HG02571 (cell line): ENCODE results near the gene MYRIP.
"Not testable (repeated sequence)": the region's sequence is repeated elsewhere in the genome, so short reads cannot be mapped to it uniquely, and the experiment has no call there.

Source experiments
- ATAC-seq: cut with Tn5 transposase; IDR thresholded peaks from one replicate; pipeline ENCODE4 v1.9.1; 2021; ENCODE audit warnings: mild to moderate bottlenecking, moderate library complexity; ENCODE audit not compliant: unreplicated experiment

MYRIP gene

GRCh38 chr3:40021338-40021737 is 211.9 kb downstream of the MYRIP start:
- no peak for ATAC-seq

GRCh38 chr3:40022297-40022827 is 213.0 kb downstream of the MYRIP start:
- no peak for ATAC-seq

- no peak for ATAC-seq
Measured at GRCh38 chr3:40024526-40024925, 215.1 kb downstream of the MYRIP start.

DNA sequence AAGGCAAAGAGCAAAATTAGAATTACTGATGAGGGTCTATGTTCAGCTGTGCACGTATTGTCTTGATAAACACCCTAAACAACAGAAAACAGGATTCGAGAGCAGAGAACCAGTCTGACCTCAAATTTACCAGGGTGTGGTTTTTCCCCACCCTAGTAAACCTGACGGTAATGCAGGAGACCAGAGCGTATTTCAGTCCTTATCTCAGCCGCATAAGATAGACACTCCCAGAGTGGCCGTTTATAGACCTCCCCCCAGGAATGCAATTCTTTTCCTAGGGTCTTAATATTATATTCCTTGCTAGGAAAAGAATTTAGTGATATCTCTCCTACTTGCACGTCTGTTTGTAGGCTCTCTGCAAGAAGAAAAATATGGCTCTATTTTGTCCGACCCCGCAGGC is 216.5 kb downstream of the MYRIP start:
- ATAC-seq = not testable (repeated sequence)

- ATAC-seq = no peak
Measured at GRCh38 chr3:40035177-40035576, 225.8 kb downstream of the MYRIP start.

DNA sequence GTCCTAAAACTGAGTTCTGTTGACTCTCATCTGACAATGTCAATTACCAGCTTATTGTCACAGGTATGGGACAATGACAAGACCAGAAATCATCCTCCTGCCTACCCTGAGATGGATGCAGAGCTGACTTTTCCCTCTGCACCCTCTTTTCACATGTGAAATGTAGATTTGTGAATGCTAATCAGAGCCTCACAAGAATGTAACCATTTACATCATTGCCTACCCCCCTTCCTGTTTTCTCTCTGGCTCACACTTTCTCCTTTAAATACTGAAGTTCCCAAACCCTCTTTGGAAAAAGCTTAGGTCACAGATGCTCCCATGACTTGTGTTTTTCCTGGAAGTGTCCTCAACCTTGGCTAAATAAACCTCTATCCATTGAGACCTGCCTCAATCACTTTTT is 228.2 kb downstream of the MYRIP start:
- ATAC-seq = no peak

DNA sequence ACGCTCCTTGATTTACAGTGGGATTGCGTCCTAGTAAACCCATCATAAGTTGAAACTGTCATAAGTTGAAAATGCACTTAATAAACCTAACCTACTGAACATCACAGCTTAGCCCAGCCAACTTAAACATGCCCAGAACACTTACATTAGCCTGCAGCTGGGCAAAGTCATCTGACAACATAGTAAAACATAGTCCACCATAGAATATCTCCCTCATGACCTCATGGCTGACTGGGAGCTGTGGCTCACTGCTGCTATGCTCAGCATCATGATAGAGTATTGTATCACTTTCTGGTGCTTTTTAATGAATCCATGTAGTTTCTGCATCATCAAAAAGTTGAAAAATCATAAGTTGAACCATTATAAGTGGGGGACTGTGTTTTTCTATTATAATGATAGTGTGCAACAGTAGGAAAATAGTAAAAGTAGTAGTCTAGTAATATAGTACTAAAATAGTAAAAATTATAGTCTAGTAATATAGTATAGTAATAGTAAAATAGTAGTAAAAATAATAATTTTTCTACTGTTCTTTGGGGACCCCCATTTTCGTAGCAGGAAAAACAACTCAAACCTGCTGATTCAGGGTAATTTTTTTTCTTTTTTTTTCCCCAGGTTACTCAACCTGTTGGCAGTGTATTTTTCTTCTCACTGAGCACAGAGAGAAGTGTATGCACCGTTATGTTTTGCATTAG is 233.5 kb downstream of the MYRIP start:
- ATAC-seq = no peak

GRCh38 chr3:40043444-40043755 is 234.0 kb downstream of the MYRIP start:
- ATAC-seq = no peak

GRCh38 chr3:40044487-40044886 is 235.1 kb downstream of the MYRIP start:
- ATAC-seq = no peak

- no peak for ATAC-seq
Measured at GRCh38 chr3:40045051-40045450, 235.6 kb downstream of the MYRIP start.

GRCh38 chr3:40046149-40046548 is 236.7 kb downstream of the MYRIP start:
- no peak for ATAC-seq

DNA sequence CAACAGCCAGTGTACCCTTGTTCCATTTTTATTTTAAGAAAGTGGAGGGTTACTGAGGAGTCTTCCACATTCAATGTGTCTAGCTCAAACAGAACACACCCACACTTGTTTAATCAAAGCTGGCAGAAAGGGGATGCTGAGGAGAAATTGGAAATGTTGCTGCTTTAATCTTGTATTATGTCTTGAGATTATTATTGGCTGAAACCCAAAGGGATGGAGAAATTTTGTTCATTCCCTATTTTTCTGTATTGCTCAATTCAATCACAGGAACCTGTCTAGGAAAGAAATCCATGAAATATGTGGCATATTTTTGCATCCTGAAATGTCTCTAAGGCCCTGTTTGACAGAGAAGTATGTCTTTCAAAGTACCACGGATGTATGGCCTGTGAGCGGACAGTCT is 238.0 kb downstream of the MYRIP start:
- ATAC-seq = no peak

DNA sequence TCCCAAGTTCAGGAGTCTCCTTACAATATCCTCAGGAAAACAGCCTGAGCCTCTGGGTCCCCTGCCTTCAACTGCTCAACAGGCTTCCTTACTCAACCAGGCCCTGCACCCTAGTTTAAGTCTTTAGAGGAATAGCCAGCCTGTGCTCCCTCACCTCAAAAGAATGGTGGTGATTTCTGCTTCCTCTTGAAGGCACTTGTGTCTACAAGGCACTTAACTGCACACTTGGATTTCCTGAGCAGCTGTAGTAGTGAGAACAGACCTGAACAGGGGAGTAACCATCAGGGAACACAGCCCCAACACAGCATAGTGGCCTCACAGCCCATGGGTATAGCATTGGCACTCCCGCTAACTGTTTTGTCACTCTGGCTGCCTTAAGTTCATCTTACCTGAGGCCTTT is 244.3 kb downstream of the MYRIP start:
- ATAC-seq = no peak

GRCh38 chr3:40054568-40055222 is 245.3 kb downstream of the MYRIP start:
- ATAC-seq = no peak

DNA sequence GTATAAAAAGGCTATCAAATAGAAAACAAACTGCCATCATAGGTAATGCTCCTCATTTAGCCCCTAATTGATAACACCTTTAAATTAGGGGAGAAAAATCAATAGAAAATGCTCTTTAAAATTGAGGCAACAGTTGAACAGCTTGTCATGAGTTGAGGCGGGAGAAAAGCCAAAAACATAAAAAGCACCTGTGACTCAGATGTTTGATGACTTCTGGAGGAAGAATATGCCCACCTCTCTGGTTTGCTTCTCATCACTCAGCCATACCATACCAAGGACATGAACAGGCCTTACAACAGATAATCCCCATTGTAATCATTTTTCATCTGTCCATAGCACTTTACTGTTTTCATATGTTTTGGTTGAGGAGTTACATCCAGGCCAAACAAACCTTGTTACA is 246.0 kb downstream of the MYRIP start:
- ATAC-seq = no peak

GRCh38 chr3:40055956-40056355 is 246.5 kb downstream of the MYRIP start:
- ATAC-seq = no peak

DNA sequence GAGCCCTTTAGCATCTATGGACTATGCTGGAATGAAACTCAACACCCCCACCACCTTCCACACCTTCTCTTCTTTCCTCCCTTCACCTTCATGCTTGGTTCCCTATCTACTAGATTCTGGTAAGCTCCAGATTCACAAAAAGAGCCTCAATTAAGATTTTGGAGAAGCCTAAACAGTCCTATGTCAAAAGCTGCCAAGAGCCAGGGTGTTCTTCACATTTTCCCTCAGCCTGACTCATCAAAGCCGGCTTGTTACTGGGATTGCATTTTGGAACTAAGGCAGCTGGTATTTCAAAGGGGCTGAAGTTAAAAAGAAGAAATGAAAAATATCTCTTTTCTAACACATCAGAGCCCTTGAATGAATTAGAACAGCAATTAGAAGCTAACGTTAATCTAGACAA is 247.7 kb downstream of the MYRIP start:
- ATAC-seq = no peak

DNA sequence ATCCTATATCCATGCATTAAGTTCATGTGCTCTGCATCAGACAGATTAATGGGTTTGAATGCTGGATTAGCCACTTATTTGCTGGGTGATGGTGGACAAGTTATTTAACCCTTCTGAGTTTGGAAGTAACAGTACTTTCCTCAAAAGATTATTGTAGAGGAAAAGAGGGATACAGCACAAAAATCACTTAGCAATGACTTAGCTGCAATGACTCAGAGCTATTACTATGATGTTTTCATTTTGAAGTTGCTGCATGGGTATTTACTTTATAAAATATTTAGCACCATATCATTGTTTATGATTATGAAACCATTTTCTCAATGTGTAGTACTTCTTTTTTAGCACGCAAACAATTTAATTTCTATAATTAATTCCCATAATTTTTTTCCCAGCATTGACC is 248.4 kb downstream of the MYRIP start:
- ATAC-seq = no peak

- ATAC-seq = no peak
Measured at GRCh38 chr3:40068636-40069035, 259.2 kb downstream of the MYRIP start.

DNA sequence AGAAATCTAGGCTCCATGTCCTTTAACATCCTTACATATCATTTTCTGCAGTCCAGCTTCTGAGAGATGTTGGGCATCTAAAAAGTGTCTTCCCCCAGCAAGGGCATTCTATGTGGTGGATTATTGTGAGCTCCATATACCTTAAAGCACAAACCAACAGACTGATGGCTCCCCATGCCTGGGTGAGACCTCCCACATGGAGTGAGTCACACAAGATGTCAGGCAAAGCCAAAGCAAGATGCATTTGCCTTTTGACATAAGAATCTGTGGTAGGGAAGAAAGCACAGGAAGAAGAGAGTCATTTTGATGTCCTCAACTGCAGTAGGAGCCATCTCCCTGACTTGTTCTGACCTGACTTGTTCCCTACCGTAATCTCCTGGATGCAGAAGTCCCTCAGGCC is 261.4 kb downstream of the MYRIP start:
- ATAC-seq = no peak

DNA sequence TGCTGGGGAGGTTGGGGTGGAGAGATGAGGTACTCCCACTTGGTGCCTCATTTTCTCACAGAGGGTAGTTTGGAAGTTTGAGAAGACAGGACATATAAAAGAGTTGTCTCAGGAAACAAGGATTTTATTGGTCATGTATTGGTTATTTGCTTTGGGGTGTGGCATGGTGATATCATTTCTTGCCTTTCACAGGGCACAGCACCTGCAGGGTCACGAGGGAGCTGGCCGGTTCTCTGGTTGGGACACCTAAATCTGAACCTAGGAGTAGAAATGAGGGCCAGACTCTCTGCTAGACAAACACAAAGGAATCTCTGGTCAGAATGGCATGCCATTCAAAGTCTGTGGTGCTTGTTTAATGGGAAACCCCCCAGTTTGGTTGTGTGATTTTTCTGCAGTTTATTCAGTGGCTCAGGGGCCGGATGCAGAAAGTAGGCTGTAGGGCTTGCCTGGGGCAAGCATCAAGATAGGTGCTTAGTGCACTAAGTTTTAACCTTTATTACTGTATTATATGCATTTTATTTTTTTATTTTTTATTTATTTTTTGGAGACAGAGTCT is 262.4 kb downstream of the MYRIP start:
- no peak for ATAC-seq

GRCh38 chr3:40073310-40074007 is 264.1 kb downstream of the MYRIP start:
- ATAC-seq = no peak
